Skin epidermis (tissue), 12 donors: ENCODE measurements around the gene MAOB.

Source experiments
- H3K27ac ChIP-seq, 21 experiments: fragments of 200-600 bp; sonication (generic) in 11 of 21; one replicate each; pipeline ENCODE4 v1.5.0; 2020; ENCODE audit warnings: mild to moderate bottlenecking in 3 of 21, inconsistent platforms in 2 of 21, moderate library complexity in 2 of 21
- H3K4me3 ChIP-seq, 7 experiments: fragments of 200-600 bp; sonication (generic) in 2 of 7; one replicate each; pipeline ENCODE4 v1.5.0; 2020; ENCODE audit warnings: inconsistent platforms in 2 of 7, mild to moderate bottlenecking in 2 of 7, moderate library complexity in 1 of 7

The MAOB gene

DNA sequence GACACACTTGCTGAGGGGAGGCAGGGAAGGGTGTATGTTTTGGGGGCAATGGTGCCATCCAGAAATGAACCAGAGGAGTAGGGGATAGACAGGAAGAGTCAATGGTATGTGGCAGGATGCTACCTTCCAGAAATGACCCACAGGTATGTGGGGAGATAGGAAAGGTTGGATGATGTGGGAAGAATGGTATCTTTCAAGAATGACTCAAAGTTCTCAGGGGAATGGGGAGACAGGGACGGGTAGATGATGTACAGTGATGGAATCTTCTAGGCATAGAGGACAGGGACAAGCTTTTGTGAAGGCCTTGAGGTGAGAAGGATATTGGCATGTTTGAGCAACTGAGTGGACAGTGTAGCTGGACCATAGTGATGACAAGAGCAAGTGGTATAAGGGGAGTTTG is 161.3 kb downstream of the MAOB start:
- Histone ChIP-seq H3K4me3 (no peak overlapping the region), H3K27ac (no peak overlapping the region)

DNA sequence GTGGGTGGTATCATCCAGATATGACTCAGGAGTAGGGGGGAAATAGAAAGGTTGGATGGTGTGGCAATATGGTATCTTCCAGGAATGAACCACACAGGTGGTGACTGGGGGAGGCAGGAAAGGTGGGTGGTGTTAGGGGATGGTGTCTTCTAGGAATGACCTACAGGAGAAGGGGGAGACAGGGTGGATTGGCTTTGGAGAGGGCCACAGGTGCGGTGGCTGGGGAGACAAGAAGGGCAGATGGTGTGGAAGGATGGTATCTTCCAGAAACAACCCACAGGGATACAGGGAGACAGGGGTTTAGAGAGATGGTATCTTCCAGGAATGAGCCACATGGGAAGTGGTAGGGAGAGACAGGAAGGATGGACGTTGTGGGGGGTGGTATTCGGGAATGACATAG is 162.2 kb downstream of the MAOB start:
- H3K4me3 ChIP-seq = no peak overlapping the region
- no peak overlapping the region for H3K27ac ChIP-seq

GRCh38 chrX:43718956-43719355 is 163.3 kb downstream of the MAOB start:
- Histone ChIP-seq H3K27ac (no peak overlapping the region), H3K4me3 (no peak overlapping the region)

DNA sequence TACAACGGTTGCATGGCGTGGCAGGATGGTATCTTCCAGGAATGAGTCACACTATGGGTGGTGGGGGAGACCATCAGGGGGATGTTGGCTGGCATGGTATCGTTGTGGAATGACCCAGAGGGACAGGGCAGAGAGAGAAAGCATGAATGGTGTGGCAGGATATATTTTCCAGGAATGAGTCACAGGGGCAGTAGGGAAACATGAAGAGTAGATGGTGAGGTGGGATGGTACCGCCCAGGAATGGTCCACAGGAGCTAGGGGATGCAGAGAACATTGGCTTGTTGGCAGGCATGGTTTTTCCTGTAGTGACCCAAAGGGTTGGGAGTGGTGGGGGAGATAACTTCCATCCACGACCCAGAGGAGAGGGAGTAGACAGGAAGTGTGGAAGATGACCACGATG is 163.7 kb downstream of the MAOB start:
- Histone ChIP-seq H3K4me3 (no peak overlapping the region), H3K27ac (no peak overlapping the region)

GRCh38 chrX:43718081-43718480 is 164.2 kb downstream of the MAOB start:
- H3K4me3 ChIP-seq = no peak overlapping the region
- no peak overlapping the region for H3K27ac ChIP-seq

DNA sequence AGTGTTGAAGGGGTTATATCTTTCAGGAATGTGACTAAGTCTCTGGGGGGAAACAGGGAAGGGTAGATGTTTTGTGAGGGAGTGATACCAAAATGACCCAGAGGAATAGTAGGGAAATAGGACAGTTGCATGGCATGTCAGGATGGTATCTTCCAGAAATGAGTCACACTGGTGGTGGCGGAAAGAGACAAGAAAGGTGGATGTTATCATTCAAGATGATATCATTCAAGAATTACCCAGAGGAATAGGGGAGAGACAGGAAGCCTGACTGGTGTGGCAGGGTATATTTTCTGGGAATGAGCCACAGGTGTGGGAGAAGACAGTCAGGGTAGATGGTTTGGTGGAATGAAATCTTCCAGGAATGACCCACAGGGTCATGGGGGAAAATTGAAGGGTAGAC is 165.1 kb downstream of the MAOB start:
- Histone ChIP-seq H3K4me3 (no peak overlapping the region), H3K27ac (no peak overlapping the region)

DNA sequence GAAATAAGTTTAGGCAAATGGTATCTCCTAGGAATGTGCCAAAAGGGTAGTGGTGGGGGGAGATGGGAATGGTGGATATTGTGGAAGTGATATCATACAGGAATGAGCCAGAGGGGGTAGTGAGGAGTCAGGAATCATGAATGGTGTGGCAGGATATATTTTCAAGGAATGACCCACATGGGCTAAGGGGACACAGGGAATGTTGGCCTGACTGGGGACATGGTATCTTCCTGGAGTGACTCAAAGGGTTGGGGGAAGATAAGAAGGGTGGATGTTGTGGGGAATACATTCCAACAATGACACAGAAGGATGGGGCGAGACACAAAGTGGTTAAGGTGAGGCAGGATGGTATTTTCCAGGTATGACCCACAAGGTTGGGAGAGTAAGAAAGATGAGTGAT is 165.6 kb downstream of the MAOB start:
- no peak overlapping the region for H3K4me3 ChIP-seq
- H3K27ac ChIP-seq = no peak overlapping the region
